Large intestine (tissue), 3 donors: Measurements from ENCODE around the gene CPNE1. TPM values are rescaled to one million over a fixed set of nuclear protein-coding genes. Genes with fewer than 3 reads are reported as not detected.
A peak's percentile ranks its signal among the peaks of the same experiment; 100 is the strongest.
"Not testable (repeated sequence)": the region's sequence is repeated elsewhere in the genome, so short reads cannot be mapped to it uniquely, and the experiment has no call there.

Source experiments
- DNase-seq, 2 donors: peaks; one replicate each; pipeline versions ENCODE4 v3.0.0 to v3.0.0-alpha.2; 2013
- H3K27ac ChIP-seq: one replicate; pipeline ENCODE4 v1.5.1; 2013; ENCODE audit warnings: low read length
- H3K27me3 ChIP-seq: 2 replicates; pipeline ENCODE4 v1.6.1; 2013; ENCODE audit warnings: low read length; ENCODE audit not compliant: control insufficient read depth, insufficient read depth
- H3K36me3 ChIP-seq: 2 replicates; pipeline ENCODE4 v1.6.1; 2013; ENCODE audit warnings: low read length; ENCODE audit not compliant: control insufficient read depth, insufficient read depth
- H3K4me1 ChIP-seq: one replicate; pipeline ENCODE4 v1.6.1; 2013; ENCODE audit warnings: low read length; ENCODE audit not compliant: control insufficient read depth, insufficient read depth
- H3K4me3 ChIP-seq: one replicate; pipeline ENCODE4 v1.5.1; 2013; ENCODE audit warnings: low read length
- H3K9me3 ChIP-seq: one replicate; pipeline ENCODE4 v1.6.1; 2013; ENCODE audit warnings: mild to moderate bottlenecking, low read depth, low read length, moderate library complexity; ENCODE audit not compliant: control insufficient read depth
- WGBS: methylation state at CpG from one replicate; pipeline ENCODE4 v1.1.5; 2013; ENCODE audit warnings: low lambda C conversion rate; ENCODE audit not compliant: insufficient coverage; 5-methylcytosine and 5-hydroxymethylcytosine counted together
- polyA plus RNA-seq: library from polyadenylated mRNA; unstranded; fragments of 120-200 nt; gene quantifications from one replicate; pipeline ENCODE4 v1.2.1, GENCODE V29; 2013

Gene CPNE1
- polyA plus RNA-seq, 1 donor = 150 TPM

DNA sequence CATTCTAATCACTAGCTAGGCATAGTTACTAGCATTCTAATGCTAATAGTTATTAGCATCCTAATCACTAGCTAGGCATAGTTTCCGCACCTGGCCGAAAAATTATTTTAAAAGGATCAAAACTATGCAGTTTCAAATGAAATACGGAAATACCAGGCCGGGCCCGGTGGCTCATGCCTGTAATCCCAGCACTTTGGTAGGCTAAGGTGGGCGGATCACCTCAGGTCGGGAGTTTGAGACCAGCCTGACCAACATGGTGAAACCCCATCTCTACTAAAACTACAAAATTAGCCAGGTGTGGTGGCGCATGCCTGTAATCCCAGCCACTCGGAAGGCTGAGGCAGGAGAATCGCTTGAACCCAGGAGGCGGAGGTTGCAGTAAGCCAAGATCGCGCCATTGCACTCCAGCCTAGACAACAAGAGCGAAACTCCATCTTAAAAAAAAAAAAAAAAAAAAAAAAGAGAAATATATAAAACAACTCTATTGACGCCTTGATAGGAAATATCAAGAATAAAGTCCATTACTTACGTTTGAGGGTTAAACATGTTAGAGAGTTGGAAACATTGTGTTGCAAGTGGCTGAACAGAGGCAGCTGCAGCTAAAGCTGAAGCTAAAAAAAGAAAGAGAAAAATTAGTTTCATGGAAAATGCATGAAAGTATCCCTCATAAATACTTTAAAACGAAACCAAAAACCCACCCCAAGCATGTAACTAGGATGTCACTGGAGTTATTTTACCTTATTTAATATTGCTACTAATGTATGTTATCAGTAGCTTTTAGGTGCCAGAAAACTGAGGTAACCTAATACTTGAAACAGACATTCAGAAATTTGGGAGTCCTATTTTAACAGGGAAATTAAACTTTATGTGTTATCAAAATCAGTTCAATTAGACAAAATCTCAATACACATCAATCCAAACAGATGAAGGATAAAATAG lies 42.2 kb upstream of the CPNE1 start:
- not testable (repeated sequence) for DNase-seq
- WGBS = 88% methylated on average over 2 of the region's 17 CpGs
- peaks cover 69% of the 10 kb centered on the region for H3K36me3 ChIP-seq

GRCh38 chr20:35705894-35706293 lies 41.2 kb upstream of the CPNE1 start:
- not testable (repeated sequence) for H3K4me1 ChIP-seq, DNase-seq, H3K27ac ChIP-seq

More for the DNA sequence above, 42.2 kb upstream of the CPNE1 start:
- not testable (repeated sequence) for H3K27ac ChIP-seq, H3K4me3 ChIP-seq, H3K9me3 ChIP-seq, H3K27me3 ChIP-seq, H3K4me1 ChIP-seq

GRCh38 chr20:35704514-35705261 lies 40.0 kb upstream of the CPNE1 start:
- H3K4me3 ChIP-seq = no peak overlapping the region
- no peaks in the 10 kb centered on the region for H3K27me3 ChIP-seq
- peaks cover 7% of the 10 kb centered on the region for H3K4me1 ChIP-seq
- no peak overlapping the region for H3K27ac ChIP-seq
- 92% methylated on average over 2 of the region's 5 CpGs for WGBS
- DNase-seq = no peak
- H3K36me3 ChIP-seq = peaks cover 55% of the 10 kb centered on the region
- no peaks in the 10 kb centered on the region for H3K9me3 ChIP-seq

More at GRCh38 chr20:35705894-35706293, 41.2 kb upstream of the CPNE1 start:
- not testable (repeated sequence) for H3K9me3 ChIP-seq, H3K27me3 ChIP-seq, H3K4me3 ChIP-seq
- H3K36me3 ChIP-seq = peaks cover 65% of the 10 kb centered on the region
- WGBS = 67% methylated on average over 1 of the region's 11 CpGs

- WGBS = 92% methylated on average over 2 of the region's 4 CpGs
These were observed 38.4 kb upstream of the CPNE1 start for GRCh38 chr20:35702824-35703695.

DNA sequence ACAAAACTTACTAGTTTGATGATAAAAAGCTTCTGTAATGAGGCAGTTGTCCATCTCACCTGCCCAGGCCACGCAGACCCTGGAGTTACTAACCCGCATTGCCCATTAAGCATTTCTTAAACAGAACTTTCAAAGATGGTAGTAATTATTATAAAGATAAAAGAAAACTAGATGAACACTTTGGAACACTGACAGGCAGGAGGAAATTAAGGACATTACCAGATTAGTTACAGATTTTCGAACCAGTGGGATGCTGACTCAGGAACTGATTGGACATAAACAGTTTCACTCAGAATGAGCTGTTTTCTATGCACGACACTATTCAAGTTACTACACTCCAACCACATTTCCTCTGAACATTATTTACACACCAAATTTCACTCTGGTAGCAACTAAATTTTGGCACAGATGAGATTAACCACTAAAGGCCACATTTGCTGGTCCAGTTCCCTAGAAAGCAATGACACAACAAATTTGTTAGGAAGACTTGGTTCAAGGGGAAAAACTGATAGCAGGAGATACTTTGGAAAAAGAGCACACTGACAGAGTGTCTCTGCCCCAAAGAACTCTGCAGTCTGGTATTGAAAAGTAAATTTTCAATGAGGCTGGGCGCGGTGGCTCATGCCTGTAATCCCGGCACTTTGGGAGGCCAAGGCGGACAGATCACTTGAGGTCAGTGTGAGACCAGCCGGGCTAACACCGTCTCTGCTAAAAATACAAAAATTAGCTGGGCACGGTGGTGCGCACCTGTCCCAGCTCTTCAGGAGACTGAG lies 37.5 kb upstream of the CPNE1 start:
- 100% methylated on average over 3 of the region's 12 CpGs for WGBS
- DNase-seq = no peak
- no peaks in the 10 kb centered on the region for H3K27me3 ChIP-seq
- H3K4me1 ChIP-seq = peaks cover 12% of the 10 kb centered on the region
- H3K27ac ChIP-seq = no peak overlapping the region
- H3K9me3 ChIP-seq = no peaks in the 10 kb centered on the region
- peaks cover 46% of the 10 kb centered on the region for H3K36me3 ChIP-seq
- H3K4me3 ChIP-seq = no peak overlapping the region

More at GRCh38 chr20:35702824-35703695, 38.4 kb upstream of the CPNE1 start:
- peaks cover 48% of the 10 kb centered on the region for H3K36me3 ChIP-seq
- no peak for DNase-seq
- no peak overlapping the region for H3K27ac ChIP-seq
- H3K27me3 ChIP-seq = no peaks in the 10 kb centered on the region
- H3K4me3 ChIP-seq = no peak overlapping the region
- no peaks in the 10 kb centered on the region for H3K9me3 ChIP-seq
- peaks cover 10% of the 10 kb centered on the region for H3K4me1 ChIP-seq

DNA sequence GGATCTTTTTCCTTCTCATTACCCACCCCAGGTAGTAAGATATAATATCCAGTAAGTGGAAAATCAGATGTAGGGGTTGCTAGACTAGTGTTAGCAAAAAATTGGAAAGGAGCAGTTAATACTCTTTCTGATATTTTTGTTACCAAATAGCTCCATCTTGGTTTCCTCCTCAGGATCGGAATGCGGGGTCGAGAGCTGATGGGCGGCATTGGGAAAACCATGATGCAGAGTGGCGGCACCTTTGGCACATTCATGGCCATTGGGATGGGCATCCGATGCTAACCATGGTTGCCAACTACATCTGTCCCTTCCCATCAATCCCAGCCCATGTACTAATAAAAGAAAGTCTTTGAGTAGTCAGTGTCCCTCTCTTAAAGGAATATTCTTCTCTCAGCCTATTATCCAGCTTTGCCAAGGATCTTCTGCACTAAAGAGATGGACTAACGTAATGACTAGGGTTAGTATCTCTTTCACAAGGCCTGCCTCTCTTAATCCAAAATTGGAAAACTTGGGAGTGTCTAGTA lies 36.0 kb upstream of the CPNE1 start:
- WGBS = no CpG with 5 or more reads among the region's 7 CpGs
- peaks cover 12% of the 10 kb centered on the region for H3K4me1 ChIP-seq

GRCh38 chr20:35699957-35700624 lies 35.4 kb upstream of the CPNE1 start:
- peaks cover 12% of the 10 kb centered on the region for H3K4me1 ChIP-seq
- DNase-seq = peak in 1 of 2 donors; percentile 53
- WGBS = no CpG with 5 or more reads among the region's 6 CpGs

More for the DNA sequence above, 36.0 kb upstream of the CPNE1 start:
- no peaks in the 10 kb centered on the region for H3K9me3 ChIP-seq
- no peak overlapping the region for H3K27ac ChIP-seq
- no peak overlapping the region for H3K4me3 ChIP-seq
- peaks cover 41% of the 10 kb centered on the region for H3K36me3 ChIP-seq
- DNase-seq = no peak
- no peaks in the 10 kb centered on the region for H3K27me3 ChIP-seq

DNA sequence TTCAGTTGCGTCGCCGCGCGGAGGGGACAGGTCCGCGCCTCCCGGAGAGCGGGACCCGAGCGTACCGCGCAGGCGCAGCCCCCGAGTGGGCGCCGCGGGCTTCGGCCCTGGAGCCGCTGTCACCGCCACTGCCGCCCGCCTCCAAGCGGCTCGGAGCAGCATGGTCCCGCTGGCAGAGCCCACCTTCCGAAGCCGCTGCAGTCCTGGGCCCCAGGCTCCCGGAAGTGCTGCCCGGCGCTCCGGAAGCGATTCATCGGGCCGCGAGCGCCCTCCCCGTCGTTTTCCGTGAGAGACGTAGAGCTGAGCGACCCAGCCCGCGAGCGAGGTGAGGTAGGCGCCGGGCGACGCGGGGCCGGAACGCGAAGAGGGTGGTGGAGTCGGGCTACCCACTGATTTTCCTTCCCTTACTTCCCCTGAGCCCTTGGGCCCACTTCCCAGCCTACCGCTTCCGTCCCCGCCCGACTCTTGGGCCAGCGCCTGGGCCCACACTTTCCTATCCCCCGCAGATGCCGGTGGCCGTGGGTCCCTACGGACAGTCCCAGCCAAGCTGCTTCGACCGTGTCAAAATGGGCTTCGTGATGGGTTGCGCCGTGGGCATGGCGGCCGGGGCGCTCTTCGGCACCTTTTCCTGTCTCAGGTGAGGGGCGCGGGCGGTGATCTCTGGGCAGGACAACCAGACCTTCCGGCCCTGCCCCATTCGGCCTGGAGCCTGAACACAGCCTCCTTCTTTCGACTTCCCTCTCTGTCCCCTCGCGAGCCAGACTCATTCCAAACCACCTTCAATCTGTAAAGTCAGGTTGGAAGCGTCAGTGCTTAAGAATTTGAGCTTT lies 34.6 kb upstream of the CPNE1 start, which contains the start of the genes NFS1 and ROMO1:
TSS of gene NFS1 (minus strand) at position 226 of the 830 bp plus-strand sequence. CDS start at position 162, 64 bp downstream.
TSS of gene ROMO1 (plus strand) at position 279 of the 830 bp plus-strand sequence. CDS start at position 507, 228 bp downstream.
- WGBS = no CpG with 5 or more reads among the region's 81 CpGs
- Histone ChIP-seq H3K4me1 (peaks cover 12% of the 10 kb centered on the region), H3K36me3 (peaks cover 37% of the 10 kb centered on the region), H3K27ac (peak within 1 kb of the TSS; percentile 72), H3K4me3 (peak within 1 kb of the TSS; percentile 74), H3K27me3 (no peaks in the 10 kb centered on the region), H3K9me3 (no peaks in the 10 kb centered on the region)
- DNase-seq = peak; percentile 75 to 87

More at GRCh38 chr20:35699957-35700624, 35.4 kb upstream of the CPNE1 start:
- H3K4me3 ChIP-seq = peak overlapping the region; percentile 74
- no peaks in the 10 kb centered on the region for H3K9me3 ChIP-seq
- H3K27ac ChIP-seq = peak overlapping the region; percentile 72
- H3K27me3 ChIP-seq = no peaks in the 10 kb centered on the region
- peaks cover 42% of the 10 kb centered on the region for H3K36me3 ChIP-seq
